GM10248 (cell line): Measurements from ENCODE around the gene SLFN14.
"Not testable (repeated sequence)": the region's sequence is repeated elsewhere in the genome, so short reads cannot be mapped to it uniquely, and the experiment has no call there.

Experiments
- CTCF ChIA-PET: fragments of 300-600 bp; sonication (Branson Sonifier 250); formaldehyde crosslinking; extraction: SDS; loops from one replicate; lab custom pipeline; 2021; ENCODE audit warnings: antibody characterized with exemption; lab: Yijun Ruan, JAX
- POLR2A ChIA-PET: fragments of 350-650 bp; sonication (Branson Sonifier 250); formaldehyde crosslinking; extraction: SDS; loops from one replicate; lab custom pipeline; 2020; ENCODE audit warnings: antibody characterized with exemption; lab: Yijun Ruan, JAX
- DNase-seq: peaks from one replicate; pipeline ENCODE4 v3.0.0; 2012; ENCODE audit errors: extremely low spot score
- TF ChIP-seq, protein P1 (sequence below): IDR thresholded peaks from 2 replicates; pipeline ENCODE4 v1.5.1; 2012; ENCODE audit warnings: mild to moderate bottlenecking, low read depth; ENCODE audit errors: extremely low read depth, missing control alignments, control extremely low read depth

The SLFN14 gene

DNA sequence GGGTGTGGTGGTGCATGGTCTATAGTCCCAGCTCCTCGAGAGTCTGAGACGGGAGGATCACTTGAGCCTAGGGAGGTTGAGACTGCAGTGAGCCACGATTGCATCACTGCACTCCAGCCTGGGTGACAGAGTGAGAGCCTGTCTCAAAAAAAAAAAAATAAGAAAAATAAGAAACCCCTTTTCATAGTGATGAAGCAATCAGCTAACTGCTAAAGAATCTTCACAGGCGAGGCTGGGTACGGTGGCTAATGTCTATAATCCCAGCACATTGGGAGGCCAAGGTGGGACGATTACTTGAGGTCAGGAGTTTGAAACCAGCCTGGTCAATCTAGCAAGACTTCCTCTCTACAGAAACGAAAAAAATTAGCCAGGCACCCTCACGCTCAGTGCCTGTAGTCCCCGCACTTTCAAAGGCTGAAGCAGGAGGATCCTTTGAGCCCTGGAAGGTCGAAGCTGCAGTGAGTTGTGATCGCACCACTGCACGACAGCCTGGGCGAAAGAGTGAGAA is 23.9 kb downstream of the SLFN14 start:
- ChIA-PET CTCF (interaction anchor here (0.8 to 10.2 kb wide), 7 partner anchors 12 to 367 kb away, joined by 3 to 207 read pairs (median 4); partner anchors contain the start of genes PEX12 and SLFN14), POLR2A (no interaction called here)
- DNase-seq, result no peak
- TF ChIP-seq, protein P1, sequence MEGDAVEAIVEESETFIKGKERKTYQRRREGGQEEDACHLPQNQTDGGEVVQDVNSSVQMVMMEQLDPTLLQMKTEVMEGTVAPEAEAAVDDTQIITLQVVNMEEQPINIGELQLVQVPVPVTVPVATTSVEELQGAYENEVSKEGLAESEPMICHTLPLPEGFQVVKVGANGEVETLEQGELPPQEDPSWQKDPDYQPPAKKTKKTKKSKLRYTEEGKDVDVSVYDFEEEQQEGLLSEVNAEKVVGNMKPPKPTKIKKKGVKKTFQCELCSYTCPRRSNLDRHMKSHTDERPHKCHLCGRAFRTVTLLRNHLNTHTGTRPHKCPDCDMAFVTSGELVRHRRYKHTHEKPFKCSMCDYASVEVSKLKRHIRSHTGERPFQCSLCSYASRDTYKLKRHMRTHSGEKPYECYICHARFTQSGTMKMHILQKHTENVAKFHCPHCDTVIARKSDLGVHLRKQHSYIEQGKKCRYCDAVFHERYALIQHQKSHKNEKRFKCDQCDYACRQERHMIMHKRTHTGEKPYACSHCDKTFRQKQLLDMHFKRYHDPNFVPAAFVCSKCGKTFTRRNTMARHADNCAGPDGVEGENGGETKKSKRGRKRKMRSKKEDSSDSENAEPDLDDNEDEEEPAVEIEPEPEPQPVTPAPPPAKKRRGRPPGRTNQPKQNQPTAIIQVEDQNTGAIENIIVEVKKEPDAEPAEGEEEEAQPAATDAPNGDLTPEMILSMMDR, result no peak

- POLR2A ChIA-PET, DNase-seq: not testable (repeated sequence)
These were observed 25.2 kb downstream of the SLFN14 start for GRCh38 chr17:35535406-35535805.

DNA sequence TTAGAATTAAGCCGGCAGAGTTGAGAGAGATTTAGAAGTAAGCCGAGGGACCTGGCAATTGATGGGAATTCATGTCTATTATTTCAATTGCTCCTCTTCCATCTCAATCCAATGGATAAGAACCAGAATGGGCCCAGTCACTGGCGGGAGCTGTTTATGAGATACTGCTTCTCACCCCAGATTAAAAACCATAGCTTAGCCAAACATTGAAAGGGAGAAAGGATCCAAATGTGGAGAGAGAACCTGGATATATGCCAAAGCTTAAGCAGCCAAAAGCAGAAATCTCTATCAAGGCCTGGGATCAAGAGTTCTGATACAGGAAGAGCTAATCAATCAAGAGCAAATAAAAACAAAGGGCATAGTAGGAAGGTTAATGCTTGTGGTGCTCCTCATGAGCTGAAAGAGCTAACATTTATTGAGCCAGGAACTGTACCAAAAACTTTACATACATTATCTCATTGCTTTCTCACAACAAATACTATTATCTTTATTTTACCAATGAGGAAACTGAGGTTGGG is 26.0 kb downstream of the SLFN14 start:
- ChIA-PET POLR2A (interaction anchor here (2.2 kb wide), 1 partner anchor 161 kb away, joined by 7 read pairs; the partner anchor contains the start of gene SLFN11), CTCF (interaction anchor here (0.8 to 10.2 kb wide), 21 partner anchors 8 to 1115 kb away, joined by 3 to 207 read pairs (median 5); partner anchors contain the start of genes SLFN11 and SLFN14)
- no peak for DNase-seq
- TF ChIP-seq, protein P1, result no peak

More at GRCh38 chr17:35535406-35535805, 25.2 kb downstream of the SLFN14 start:
- CTCF ChIA-PET, result interaction anchor here (0.8 to 10.2 kb wide), 11 partner anchors 13 to 445 kb away, joined by 3 to 207 read pairs (median 3); partner anchors contain the start of gene SLFN14

DNA sequence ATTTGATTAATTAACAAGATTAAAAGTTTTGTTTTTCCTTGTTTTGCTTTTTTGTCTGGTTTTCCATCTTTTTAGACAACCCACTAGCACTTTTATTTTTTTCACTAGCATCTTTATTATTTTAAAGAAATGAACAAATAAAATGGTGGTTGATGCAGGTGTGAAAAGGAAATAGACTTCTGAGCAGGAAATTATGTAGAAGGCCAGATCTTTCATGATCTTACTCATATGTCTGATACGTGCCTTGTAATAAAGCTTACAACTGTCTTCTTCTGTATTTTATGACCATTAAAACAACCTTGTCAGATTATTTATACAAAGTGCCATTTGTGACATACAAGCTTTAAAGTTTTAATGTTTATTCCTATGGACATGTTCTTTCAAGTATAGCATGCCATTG is 29.5 kb downstream of the SLFN14 start:
- CTCF ChIA-PET, result interaction anchor here (0.7 to 10.2 kb wide), 3 partner anchors 8 to 220 kb away, joined by 3 to 207 read pairs (median 4); no protein-coding TSS in a partner anchor
- DNase-seq, result no peak
- POLR2A ChIA-PET, result no interaction called here
- TF ChIP-seq, protein P1, result no peak

DNA sequence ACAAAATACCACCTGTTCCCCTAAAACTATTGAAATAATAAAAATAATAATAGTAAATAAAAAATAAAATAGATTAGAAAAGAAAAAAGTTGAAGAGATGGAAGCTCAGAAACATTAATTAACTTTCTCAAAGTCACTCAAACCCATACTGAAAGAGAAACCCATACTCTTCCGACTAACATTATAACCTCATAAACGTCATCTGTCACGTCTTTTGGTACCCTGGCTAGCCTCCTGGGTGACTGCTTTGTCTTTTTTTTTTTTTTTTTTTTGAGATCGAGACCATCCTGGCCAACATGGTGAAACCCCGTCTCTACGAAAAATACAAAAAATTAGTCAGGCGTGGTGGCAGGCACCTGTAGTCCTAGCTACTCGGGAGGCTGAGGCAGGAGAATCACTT is 30.8 kb downstream of the SLFN14 start:
- CTCF ChIA-PET, result interaction anchor here (1.7 kb wide), 1 partner anchor 217 kb away, joined by 5 read pairs; no protein-coding TSS in a partner anchor
- no peak for DNase-seq
- POLR2A ChIA-PET, result no interaction called here
- TF ChIP-seq, protein P1, result no peak

- not testable (repeated sequence) for DNase-seq
- POLR2A ChIA-PET, result interaction anchor here (0.6 kb wide), 1 partner anchor 60 kb away, joined by 5 read pairs; no protein-coding TSS in a partner anchor
- CTCF ChIA-PET, result interaction anchor here (1.7 kb wide), 1 partner anchor 217 kb away, joined by 5 read pairs; no protein-coding TSS in a partner anchor
These were observed 31.3 kb downstream of the SLFN14 start for GRCh38 chr17:35529326-35529725.

DNA sequence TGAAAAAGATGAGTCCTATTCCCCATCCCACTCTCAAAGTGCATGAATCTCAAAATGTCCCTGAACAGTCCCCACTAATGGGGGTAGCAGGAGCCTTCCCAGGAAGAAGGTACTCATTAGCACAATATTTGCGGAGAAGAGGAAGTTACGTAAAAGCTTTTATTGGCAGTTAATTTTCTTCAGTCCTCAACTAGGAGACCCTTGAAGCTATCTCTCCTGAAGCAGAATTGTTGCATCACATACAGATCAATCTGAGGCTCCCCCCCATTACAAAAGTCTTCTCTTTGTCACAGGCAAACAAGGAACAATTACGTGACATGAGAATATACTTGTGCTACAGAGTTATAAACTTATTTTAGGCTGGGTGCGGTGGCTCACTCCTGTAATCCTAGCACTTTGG is 37.3 kb downstream of the SLFN14 start:
- DNase-seq, result no peak
- ChIA-PET CTCF (interaction anchor here (1.2 to 4.6 kb wide), 4 partner anchors 8 to 210 kb away, joined by 3 to 17 read pairs (median 5); no protein-coding TSS in a partner anchor), POLR2A (no interaction called here)
- TF ChIP-seq, protein P1, result no peak

GRCh38 chr17:35521654-35522256 is 38.9 kb downstream of the SLFN14 start:
- CTCF ChIA-PET, result interaction anchor here (1.1 to 4.6 kb wide), 3 partner anchors 12 to 266 kb away, joined by 3 to 17 read pairs (median 6); no protein-coding TSS in a partner anchor
- DNase-seq, POLR2A ChIA-PET: not testable (repeated sequence)
